BJ (cell line): ENCODE measurements around the gene HDLBP. TPM values are rescaled to one million over a fixed set of nuclear protein-coding genes. Genes with fewer than 3 reads are reported as not detected.

Experiments
- CTCF ChIA-PET: fragments of 350-600 bp; formaldehyde crosslinking; extraction: SDS; loops from one replicate; lab custom pipeline; 2021; ENCODE audit warnings: antibody characterized with exemption, inconsistent platforms; lab: Yijun Ruan, JAX
- POLR2A ChIA-PET: fragments of 300-600 bp; sonication (Branson Sonifier 250); formaldehyde crosslinking; extraction: SDS; loops from one replicate; lab custom pipeline; 2021; ENCODE audit warnings: antibody characterized with exemption; lab: Charles Lee
- DNase-seq: peaks from one replicate; pipeline ENCODE4 v3.0.0-alpha.2; 2011; ENCODE audit warnings: low read depth
- H3K27me3 ChIP-seq: 2 replicates; pipeline ENCODE4 v1.6.0; 2011; ENCODE audit warnings: low read length; ENCODE audit not compliant: control insufficient read depth, insufficient read depth
- H3K36me3 ChIP-seq: 2 replicates; pipeline ENCODE4 v1.5.1; 2011; ENCODE audit warnings: low read length; ENCODE audit not compliant: control insufficient read depth, insufficient read depth
- H3K4me3 ChIP-seq: 2 replicates; pipeline ENCODE4 v1.5.1; 2011; ENCODE audit warnings: low read depth, mild to moderate bottlenecking, control low read depth, low read length
- polyA plus RNA-seq: library from polyadenylated mRNA; depleted of rRNA; stranded (reverse); fragments of >200 nt; gene quantifications from 2 replicates; pipeline ENCODE4 v1.2.3, GENCODE V29; 2011
- TF ChIP-seq, protein P1 (sequence below): IDR thresholded peaks from 2 replicates; pipeline ENCODE4 v1.5.1; 2011; ENCODE audit warnings: low read depth, mild to moderate bottlenecking, control low read depth, inconsistent platforms, low read length, moderate library complexity; ENCODE audit not compliant: insufficient read depth

Gene HDLBP
- polyA plus RNA-seq, 1 experiment, result 948 TPM

DNA sequence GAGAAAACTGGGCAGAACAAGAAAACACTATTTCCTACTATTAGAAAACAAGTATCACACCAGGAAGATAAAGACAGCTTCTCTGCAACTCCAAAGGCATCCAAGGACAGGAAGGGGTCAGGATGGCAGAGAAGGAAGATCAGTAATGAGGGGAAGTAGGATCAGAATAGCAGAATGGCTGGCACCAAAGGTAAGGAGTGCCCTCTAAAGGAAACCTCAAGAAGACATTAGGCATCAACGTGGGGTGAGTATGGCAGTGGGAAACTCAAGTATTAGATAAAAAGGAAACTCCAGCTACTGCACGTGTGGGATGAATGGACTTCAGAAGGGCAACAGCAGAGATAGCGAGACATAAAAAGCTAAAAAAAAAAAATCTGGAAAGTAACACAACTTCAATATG, 25.9 kb downstream of the HDLBP start:
- no peak overlapping the region for H3K4me3 ChIP-seq
- TF ChIP-seq, protein P1, sequence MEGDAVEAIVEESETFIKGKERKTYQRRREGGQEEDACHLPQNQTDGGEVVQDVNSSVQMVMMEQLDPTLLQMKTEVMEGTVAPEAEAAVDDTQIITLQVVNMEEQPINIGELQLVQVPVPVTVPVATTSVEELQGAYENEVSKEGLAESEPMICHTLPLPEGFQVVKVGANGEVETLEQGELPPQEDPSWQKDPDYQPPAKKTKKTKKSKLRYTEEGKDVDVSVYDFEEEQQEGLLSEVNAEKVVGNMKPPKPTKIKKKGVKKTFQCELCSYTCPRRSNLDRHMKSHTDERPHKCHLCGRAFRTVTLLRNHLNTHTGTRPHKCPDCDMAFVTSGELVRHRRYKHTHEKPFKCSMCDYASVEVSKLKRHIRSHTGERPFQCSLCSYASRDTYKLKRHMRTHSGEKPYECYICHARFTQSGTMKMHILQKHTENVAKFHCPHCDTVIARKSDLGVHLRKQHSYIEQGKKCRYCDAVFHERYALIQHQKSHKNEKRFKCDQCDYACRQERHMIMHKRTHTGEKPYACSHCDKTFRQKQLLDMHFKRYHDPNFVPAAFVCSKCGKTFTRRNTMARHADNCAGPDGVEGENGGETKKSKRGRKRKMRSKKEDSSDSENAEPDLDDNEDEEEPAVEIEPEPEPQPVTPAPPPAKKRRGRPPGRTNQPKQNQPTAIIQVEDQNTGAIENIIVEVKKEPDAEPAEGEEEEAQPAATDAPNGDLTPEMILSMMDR, result no peak
- H3K36me3 ChIP-seq, result peaks cover 5% of the 10 kb centered on the region
- ChIA-PET POLR2A (interaction anchor here (0.5 kb wide), 1 partner anchor 29 kb away, joined by 3 read pairs; no protein-coding TSS in a partner anchor), CTCF (interaction anchor here (1.6 kb wide), 1 partner anchor 13 kb away, joined by 4 read pairs; no protein-coding TSS in a partner anchor)
- no peak for DNase-seq
- H3K27me3 ChIP-seq, result no peaks in the 10 kb centered on the region

DNA sequence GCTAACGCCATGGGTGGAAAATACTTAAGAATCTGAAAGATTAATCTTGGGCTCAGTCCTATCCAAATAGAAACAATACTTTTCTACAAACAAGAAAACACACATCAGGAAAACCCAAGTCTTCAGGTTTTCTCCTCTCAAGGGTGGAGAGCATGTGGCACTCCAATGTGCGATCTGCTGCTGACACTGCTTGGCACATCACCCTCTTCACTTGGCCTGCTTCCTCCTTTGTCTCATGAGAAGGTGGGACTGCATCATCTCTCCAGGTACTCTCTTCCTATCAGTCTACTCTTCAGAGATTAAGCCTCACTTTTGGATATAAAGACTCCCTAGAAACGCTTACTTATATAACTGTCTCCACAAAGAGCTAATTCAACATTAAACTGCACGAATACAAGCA, 26.4 kb downstream of the HDLBP start:
- no peak for DNase-seq
- TF ChIP-seq, protein P1, result no peak
- POLR2A ChIA-PET, result interaction anchor here (0.5 to 0.7 kb wide), 3 partner anchors 8 to 29 kb away, joined by 3 read pairs; no protein-coding TSS in a partner anchor
- H3K27me3 ChIP-seq, result no peaks in the 10 kb centered on the region
- no peak overlapping the region for H3K4me3 ChIP-seq
- peaks cover 5% of the 10 kb centered on the region for H3K36me3 ChIP-seq
- CTCF ChIA-PET, result interaction anchor here (1.6 kb wide), 1 partner anchor 14 kb away, joined by 4 read pairs; no protein-coding TSS in a partner anchor

DNA sequence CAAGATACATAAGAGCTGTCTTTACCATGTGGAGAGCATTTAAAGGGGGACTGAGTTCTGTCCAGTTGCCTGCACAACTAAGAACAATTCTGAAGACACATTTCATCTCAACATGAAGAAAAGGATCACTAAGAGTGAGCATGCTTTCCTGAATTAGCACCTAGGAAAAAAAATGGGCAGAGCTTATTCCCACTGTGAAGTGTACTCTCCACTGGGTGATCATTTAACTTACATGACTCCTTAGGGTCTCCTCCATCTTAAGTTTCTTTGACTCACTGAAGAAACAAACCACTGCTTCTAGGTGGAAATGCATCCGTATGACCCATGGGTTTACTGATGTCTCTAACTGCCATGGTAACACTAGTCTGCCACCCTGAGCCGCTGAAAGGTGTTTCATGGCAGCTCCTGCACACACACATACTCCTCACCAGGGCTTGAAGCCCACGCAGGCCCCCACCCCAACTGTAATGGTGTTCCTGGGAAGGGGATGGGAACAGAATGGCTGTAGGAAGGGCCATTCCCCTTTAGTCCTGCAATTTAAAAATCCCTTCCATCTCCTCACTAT, 27.1 kb downstream of the HDLBP start:
- DNase-seq, result no peak
- Histone ChIP-seq H3K27me3 (no peaks in the 10 kb centered on the region), H3K4me3 (no peak overlapping the region), H3K36me3 (peaks cover 5% of the 10 kb centered on the region)
- ChIA-PET CTCF (no interaction called here), POLR2A (interaction anchor here (0.7 kb wide), 1 partner anchor 26 kb away, joined by 3 read pairs; no protein-coding TSS in a partner anchor)
- TF ChIP-seq, protein P1, result no peak

DNA sequence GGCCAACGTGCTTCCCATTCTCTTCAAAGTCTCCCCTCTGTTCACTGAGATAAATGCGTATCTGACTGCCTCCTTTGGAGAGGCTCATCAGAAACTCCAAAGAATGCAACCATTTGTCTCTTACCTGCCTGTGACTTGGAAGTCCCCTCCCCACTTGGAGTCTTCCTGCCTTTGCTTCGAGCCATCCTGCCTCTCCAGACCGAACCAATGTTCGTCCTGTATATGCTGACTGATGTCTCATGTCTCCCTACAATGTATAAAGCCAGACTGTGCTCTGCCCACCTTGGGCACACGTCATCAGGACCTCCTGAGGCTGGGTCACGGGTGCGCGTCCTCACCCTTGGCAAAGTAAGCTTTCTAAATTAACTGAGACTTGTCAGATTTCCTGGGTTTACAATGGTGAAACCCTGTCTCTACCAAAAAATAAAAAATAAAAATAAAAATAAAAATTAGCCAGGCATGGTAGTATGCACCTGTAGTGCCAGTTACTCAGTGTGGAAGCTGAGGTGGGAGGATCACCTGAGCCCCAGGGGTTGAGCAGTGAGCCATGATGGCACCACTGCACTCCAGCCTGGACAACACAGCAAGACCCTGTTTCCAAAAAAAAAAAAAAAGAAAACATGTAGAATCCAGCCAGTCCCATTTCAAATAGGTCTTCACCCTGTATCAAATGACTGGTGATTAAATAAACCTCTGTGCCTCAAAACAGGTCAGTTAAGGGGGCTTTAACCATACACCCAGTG, 29.0 kb downstream of the HDLBP start:
- POLR2A ChIA-PET, result no interaction called here
- CTCF ChIA-PET, result interaction anchor here (0.5 kb wide), 1 partner anchor 9 kb away, joined by 3 read pairs; no protein-coding TSS in a partner anchor
- TF ChIP-seq, protein P1, result no peak
- Histone ChIP-seq H3K36me3 (peaks cover 5% of the 10 kb centered on the region), H3K4me3 (no peak overlapping the region), H3K27me3 (no peaks in the 10 kb centered on the region)
- DNase-seq, result no peak

DNA sequence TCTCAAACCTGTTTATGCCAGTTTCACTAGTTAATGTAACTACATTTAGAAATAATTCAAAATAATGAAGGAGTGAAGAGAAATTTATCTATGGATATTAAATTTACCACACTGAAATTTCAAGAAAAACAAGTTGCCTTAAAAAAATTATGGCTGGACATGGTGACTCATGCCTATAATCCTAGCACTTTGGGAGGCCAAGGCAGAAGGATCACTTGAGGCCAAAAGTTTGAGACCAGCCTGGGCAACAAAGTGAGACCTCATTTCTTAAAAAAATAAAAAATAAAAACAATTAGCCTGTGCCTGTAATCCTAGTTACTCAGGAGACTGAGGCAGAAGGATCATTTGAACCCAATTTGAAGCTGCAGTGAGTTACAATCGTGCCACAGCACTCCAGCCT, 29.9 kb downstream of the HDLBP start:
- Histone ChIP-seq H3K36me3 (peaks cover 5% of the 10 kb centered on the region), H3K27me3 (no peaks in the 10 kb centered on the region), H3K4me3 (no peak overlapping the region)
- TF ChIP-seq, protein P1, result no peak
- DNase-seq, result no peak
- ChIA-PET CTCF (no interaction called here), POLR2A (no interaction called here)
